Brain microvascular endothelial cell (primary cell): Measurements from ENCODE around the gene PROK2.

Experiments used
- DNase-seq: peaks from one replicate; pipeline ENCODE4 v3.0.0-alpha.2; 2020
- H3K27ac ChIP-seq: fragments of 250-450 bp; sonication (Bioruptor Pico); 2 replicates; pipeline ENCODE4 v1.5.1; 2020; ENCODE audit warnings: mild to moderate bottlenecking, moderate library complexity
- H3K27me3 ChIP-seq: fragments of 250-450 bp; sonication (Bioruptor Pico); replicated peaks from 2 replicates; pipeline ENCODE4 v1.5.1; 2020; ENCODE audit warnings: mild to moderate bottlenecking
- H3K36me3 ChIP-seq: fragments of 250-450 bp; sonication (Bioruptor Pico); replicated peaks from 2 replicates; pipeline ENCODE4 v1.5.1; 2020; ENCODE audit warnings: mild to moderate bottlenecking
- H3K4me3 ChIP-seq: 2 replicates; pipeline ENCODE4 v1.5.1; 2011; ENCODE audit warnings: low read depth, mild to moderate bottlenecking, control low read depth, low read length, moderate library complexity
- in situ Hi-C: cut with HindIII; loops from 2 replicates; pipeline ENCODE4 v1.10.0; 2017; ENCODE audit warnings: low sequenced_read_pairs, low pct_ligation_motif_present
- TF ChIP-seq, protein P1 (sequence below): IDR thresholded peaks from 2 replicates; pipeline ENCODE4 v1.5.1; 2011; ENCODE audit warnings: low read depth, mild to moderate bottlenecking, moderate library complexity, low read length, control low read depth, inconsistent platforms; ENCODE audit errors: missing control alignments

The PROK2 gene

DNA sequence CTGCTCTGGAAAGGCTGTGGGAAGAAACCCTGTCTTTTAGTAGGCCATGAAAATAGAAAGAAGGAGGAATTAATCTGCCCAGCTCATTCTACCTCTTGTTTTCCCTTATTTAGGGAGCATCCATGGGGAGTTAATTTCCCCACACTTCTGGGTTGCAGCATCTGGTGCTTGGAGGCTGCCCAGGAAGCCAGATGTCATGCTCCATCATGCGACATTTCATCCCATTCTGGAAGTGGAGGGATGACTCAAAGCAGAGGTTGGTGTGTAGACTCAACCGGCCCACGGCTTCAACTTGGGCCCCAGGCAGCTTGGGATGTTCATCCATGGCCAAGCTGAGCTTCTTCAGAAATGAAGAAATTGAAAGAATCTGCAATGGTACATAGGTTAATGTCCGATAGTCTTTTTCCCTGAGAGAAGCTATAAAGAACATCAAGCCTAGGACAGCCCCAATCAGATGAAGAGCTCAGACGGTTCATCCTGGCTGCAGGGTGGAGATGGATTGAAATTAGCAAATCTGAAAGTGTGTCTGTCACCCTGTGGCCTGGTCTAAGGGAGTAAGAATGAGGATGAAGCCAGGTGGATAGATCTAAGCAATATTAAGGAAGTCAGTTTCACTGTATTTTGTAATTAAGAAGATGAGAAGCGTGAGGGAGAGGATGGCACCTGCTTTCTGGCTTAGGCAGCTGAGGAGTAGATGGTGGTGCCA is 24.5 kb upstream of the PROK2 start:
- TF ChIP-seq, protein P1, sequence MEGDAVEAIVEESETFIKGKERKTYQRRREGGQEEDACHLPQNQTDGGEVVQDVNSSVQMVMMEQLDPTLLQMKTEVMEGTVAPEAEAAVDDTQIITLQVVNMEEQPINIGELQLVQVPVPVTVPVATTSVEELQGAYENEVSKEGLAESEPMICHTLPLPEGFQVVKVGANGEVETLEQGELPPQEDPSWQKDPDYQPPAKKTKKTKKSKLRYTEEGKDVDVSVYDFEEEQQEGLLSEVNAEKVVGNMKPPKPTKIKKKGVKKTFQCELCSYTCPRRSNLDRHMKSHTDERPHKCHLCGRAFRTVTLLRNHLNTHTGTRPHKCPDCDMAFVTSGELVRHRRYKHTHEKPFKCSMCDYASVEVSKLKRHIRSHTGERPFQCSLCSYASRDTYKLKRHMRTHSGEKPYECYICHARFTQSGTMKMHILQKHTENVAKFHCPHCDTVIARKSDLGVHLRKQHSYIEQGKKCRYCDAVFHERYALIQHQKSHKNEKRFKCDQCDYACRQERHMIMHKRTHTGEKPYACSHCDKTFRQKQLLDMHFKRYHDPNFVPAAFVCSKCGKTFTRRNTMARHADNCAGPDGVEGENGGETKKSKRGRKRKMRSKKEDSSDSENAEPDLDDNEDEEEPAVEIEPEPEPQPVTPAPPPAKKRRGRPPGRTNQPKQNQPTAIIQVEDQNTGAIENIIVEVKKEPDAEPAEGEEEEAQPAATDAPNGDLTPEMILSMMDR, result no peak
- no peak overlapping the region for H3K4me3 ChIP-seq
- no peaks in the 10 kb centered on the region for H3K27me3 ChIP-seq
- H3K27ac ChIP-seq, result no peak overlapping the region
- in situ Hi-C loops, result no loop called here
- H3K36me3 ChIP-seq, result no peaks in the 10 kb centered on the region
- no peak for DNase-seq

DNA sequence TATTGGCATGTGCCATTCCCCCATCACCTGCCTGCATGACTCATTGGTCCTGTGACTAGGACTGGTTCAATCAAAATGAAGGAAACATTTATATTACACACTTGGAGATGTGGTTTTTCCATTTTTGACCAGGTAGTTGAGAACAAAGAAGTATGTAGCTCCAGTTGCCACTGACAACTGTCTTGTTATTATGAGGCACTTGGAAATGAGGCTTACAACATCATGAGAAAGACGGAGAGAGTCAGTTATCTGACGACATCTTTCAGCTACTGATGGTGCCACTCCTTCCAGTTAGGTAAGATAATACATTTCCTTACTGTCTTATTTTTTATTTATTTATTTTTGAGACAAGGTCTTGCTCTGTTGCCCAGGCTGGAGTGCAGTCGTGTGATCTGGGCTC is 21.8 kb upstream of the PROK2 start:
- Histone ChIP-seq H3K27me3 (no peaks in the 10 kb centered on the region), H3K4me3 (no peak overlapping the region), H3K36me3 (no peaks in the 10 kb centered on the region), H3K27ac (no peak overlapping the region)
- no peak for DNase-seq
- TF ChIP-seq, protein P1, result no peak
- in situ Hi-C loops, result no loop called here

DNA sequence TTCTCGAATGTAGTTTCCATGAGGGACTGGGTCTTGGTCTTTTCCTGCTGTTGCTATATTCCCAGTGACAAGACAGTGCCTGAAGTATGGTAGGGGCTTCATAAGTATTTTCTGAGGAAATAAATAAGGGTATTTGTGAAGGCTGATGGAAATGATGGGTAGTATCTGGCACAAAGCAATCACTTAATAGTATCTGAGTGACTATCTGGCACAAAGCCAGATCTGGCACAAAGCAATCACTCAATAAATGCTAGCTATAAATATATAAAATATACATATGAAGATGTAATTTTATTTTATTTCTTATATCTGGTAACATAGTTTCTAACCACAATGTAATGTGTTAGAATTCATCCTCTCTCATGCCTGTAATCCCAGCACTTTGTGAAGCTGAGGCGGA is 20.7 kb upstream of the PROK2 start:
- in situ Hi-C loops, result no loop called here
- no peaks in the 10 kb centered on the region for H3K36me3 ChIP-seq

DNA sequence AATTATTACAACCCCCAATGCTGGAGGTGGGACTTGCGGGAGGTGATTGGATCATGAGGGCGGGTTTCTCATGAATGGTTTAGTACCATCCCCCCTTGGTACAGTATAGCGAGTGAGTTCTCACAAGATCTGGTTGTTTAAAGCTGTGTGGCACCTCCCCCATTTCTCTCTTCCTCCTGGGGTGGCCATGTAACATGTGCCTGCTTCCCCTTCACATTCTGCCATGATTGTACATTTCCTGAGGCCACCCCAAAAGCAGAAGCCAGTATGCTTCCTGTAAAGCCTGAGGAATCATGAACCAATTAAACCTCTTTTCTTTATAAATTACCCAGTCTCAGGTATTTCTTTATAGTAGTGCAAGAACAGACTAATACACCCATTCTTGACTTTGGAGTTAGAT is 20.3 kb upstream of the PROK2 start:
- TF ChIP-seq, protein P1, result no peak

More for the DNA sequence above, 20.7 kb upstream of the PROK2 start:
- Histone ChIP-seq H3K4me3 (no peak overlapping the region), H3K27me3 (peaks cover under 1% of the 10 kb centered on the region), H3K27ac (no peak overlapping the region)
- TF ChIP-seq, protein P1, result no peak
- DNase-seq, result no peak

DNA sequence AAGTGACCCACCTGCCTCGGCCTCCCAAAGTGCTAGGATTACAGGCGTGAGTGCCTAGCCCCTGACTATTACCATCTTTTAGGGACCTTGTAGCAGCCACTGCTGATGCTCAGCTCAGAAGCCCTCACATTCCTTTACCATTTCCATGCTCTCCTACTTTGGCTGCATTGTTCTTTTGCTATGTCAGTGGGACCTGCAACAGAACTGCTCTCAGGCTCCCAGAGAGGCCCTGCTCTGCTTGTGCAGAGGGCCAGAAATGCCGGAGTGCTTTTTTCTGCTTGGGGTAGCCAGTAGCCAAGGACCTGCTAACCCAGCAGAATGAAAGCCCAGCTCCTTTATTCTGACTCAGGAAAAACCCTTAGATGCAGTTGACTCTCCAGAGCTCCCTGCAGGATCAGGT is 18.3 kb upstream of the PROK2 start:
- TF ChIP-seq, protein P1, result no peak
- in situ Hi-C loops, result no loop called here
- Histone ChIP-seq H3K27ac (no peak overlapping the region), H3K27me3 (peaks cover 9% of the 10 kb centered on the region), H3K4me3 (no peak overlapping the region), H3K36me3 (no peaks in the 10 kb centered on the region)
- DNase-seq, result no peak

More for the DNA sequence above, 20.3 kb upstream of the PROK2 start:
- H3K27me3 ChIP-seq, result peaks cover 3% of the 10 kb centered on the region
- H3K4me3 ChIP-seq, result no peak overlapping the region
- in situ Hi-C loops, result no loop called here
- no peak for DNase-seq
- H3K36me3 ChIP-seq, result no peaks in the 10 kb centered on the region
- H3K27ac ChIP-seq, result no peak overlapping the region

DNA sequence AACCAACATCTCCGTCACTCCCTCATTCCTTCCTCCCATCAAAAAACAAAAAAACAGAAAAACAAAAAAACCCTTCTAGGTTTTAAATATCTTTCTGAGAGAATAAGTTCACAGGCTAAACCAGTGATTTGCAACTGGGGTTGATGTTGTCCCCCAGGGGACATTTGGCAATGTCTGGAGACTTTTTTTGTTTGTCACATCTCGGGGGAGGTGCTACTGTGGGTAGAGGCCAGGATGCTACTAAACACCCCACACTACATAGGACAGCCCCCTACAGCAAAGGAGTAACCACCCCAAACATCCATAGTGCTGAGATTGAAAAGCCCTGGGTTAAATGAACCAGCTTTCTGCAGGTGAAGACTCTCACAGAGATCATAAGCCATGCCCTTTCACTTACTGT is 17.0 kb upstream of the PROK2 start:
- in situ Hi-C loops, result no loop called here
- no peak for DNase-seq
- H3K27me3 ChIP-seq, result peaks cover 9% of the 10 kb centered on the region
- TF ChIP-seq, protein P1, result no peak
- H3K27ac ChIP-seq, result no peak overlapping the region
- H3K36me3 ChIP-seq, result no peaks in the 10 kb centered on the region
- no peak overlapping the region for H3K4me3 ChIP-seq
